HepG2 (cell line): ENCODE measurements around the gene CDAN1. TPM values are rescaled to one million over a fixed set of nuclear protein-coding genes. Genes with fewer than 3 reads are reported as not detected.

ENCODE experiments used
- ATAC-seq: fragments of 200-7000 bp; cut with Tn5 transposase; 3 replicates; pipeline ENCODE4 v1.9.1; 2020; ENCODE audit warnings: mild to moderate bottlenecking, moderate library complexity
- BruUV-seq: library from RNA; stranded (reverse); fragments of 400-500 nt; replicated peaks from 2 replicates; lab custom pipeline; 2021; lab: Mats Ljungman, UMichigan
- CTCF ChIA-PET: fragments of 300-600 bp; formaldehyde crosslinking; extraction: SDS; loops from one replicate; lab custom pipeline; 2021; ENCODE audit warnings: low total read pairs, inconsistent platforms, low intra/inter-chr PET ratio; lab: Yijun Ruan, JAX
- POLR2A ChIA-PET: fragments of 350-600 bp; sonication (Branson Sonifier 250); formaldehyde crosslinking; loops from one replicate; lab custom pipeline; 2020; ENCODE audit warnings: antibody characterized with exemption, inconsistent platforms; lab: Yijun Ruan, JAX
- DNase-seq: peaks from one replicate; pipeline ENCODE4 v3.0.0-alpha.2; 2015; ENCODE audit warnings: low spot score
- FAIRE-seq: peaks from 3 replicates; lab custom pipeline; 2011; peaks lifted over from hg19 to GRCh38; lab: Jason Lieb, UNC
- H2AFZ ChIP-seq: one replicate; pipeline ENCODE4 v1.6.1; 2011; ENCODE audit warnings: low read length, inconsistent platforms
- H3K27ac ChIP-seq: fragments of 300-600 bp; 3 replicates; pipeline ENCODE4 v1.8.0; 2011; ENCODE audit warnings: mixed run types, mild to moderate bottlenecking, mixed read lengths, low read length, inconsistent platforms; ENCODE audit not compliant: insufficient read depth; ENCODE audit errors: extremely low read length
- H3K27me3 ChIP-seq, 2 experiments: fragments of 200-600 bp in 1 of 2; 2 replicates in 1 of 2; 3 replicates in 1 of 2; pipeline versions ENCODE4 v1.6.0 to v1.8.0; 2011; ENCODE audit warnings: low read length in 2 of 2, mild to moderate bottlenecking in 2 of 2, moderate library complexity in 2 of 2, inconsistent platforms in 1 of 2; ENCODE audit not compliant: insufficient read depth in 2 of 2, control insufficient read depth in 1 of 2
- H3K36me3 ChIP-seq, 2 experiments: fragments of 200-600 bp in 1 of 2; replicated peaks in 1 of 2; 2 replicates in 1 of 2; 3 replicates in 1 of 2; pipeline versions ENCODE4 v1.5.1 to v1.8.0; 2011; ENCODE audit warnings: low read length in 2 of 2, inconsistent platforms in 1 of 2; ENCODE audit not compliant: insufficient read depth in 2 of 2, control insufficient read depth in 1 of 2
- H3K4me1 ChIP-seq: 2 replicates; pipeline ENCODE4 v1.5.1; 2012; ENCODE audit warnings: low read length, inconsistent platforms; ENCODE audit not compliant: insufficient read depth
- H3K4me2 ChIP-seq: 2 replicates; pipeline ENCODE4 v1.6.0; 2011; ENCODE audit warnings: low read depth, low read length, inconsistent platforms
- H3K4me3 ChIP-seq, 3 experiments: fragments of 200-600 bp in 1 of 3; sonication (generic), shearing (Covaris generic) in 1 of 3; replicated peaks in 1 of 3; 2 replicates each; pipeline ENCODE4 v1.5.1; 2011 to 2016; ENCODE audit warnings: low read length in 3 of 3, inconsistent platforms in 2 of 3, low read depth in 2 of 3, mild to moderate bottlenecking in 2 of 3, control low read depth in 1 of 3, mixed read lengths in 1 of 3; ENCODE audit not compliant: insufficient read depth in 1 of 3
- H3K79me2 ChIP-seq: one replicate; pipeline ENCODE4 v1.6.1; 2011; ENCODE audit warnings: low read length, inconsistent platforms; ENCODE audit not compliant: insufficient read depth
- H3K9ac ChIP-seq: 2 replicates; pipeline ENCODE4 v1.6.0; 2011; ENCODE audit warnings: mild to moderate bottlenecking, low read depth, low read length, inconsistent platforms; ENCODE audit not compliant: insufficient read depth
- H3K9me3 ChIP-seq: 2 replicates; pipeline ENCODE4 v1.5.1; 2012; ENCODE audit warnings: mild to moderate bottlenecking, low read length
- H4K20me1 ChIP-seq: 2 replicates; pipeline ENCODE4 v1.6.0; 2011; ENCODE audit warnings: inconsistent platforms, mild to moderate bottlenecking, low read length, moderate library complexity; ENCODE audit not compliant: insufficient read depth
- ELF4 ChIP-seq: sonication (generic); formaldehyde crosslinking; IDR thresholded peaks from 2 replicates; pipeline ENCODE4 v1.5.0; 2020; ENCODE audit warnings: missing genetic modification reagents, mild to moderate bottlenecking, moderate library complexity, borderline replicate concordance
- KLF12 ChIP-seq: sonication (generic); formaldehyde crosslinking; IDR thresholded peaks from 2 replicates; pipeline ENCODE4 v1.4.0; 2020; ENCODE audit warnings: missing genetic modification reagents, borderline replicate concordance
- MAFK ChIP-seq, 2 experiments: IDR thresholded peaks in 1 of 2; conservative IDR thresholded peaks in 1 of 2; 2 replicates each; pipeline ENCODE4 v1.6.1; 2011; ENCODE audit warnings: improper control_type of control experiment in 2 of 2, low read length in 2 of 2
- NFE2L2 ChIP-seq: fragments of 150-350 bp; IDR thresholded peaks from 2 replicates; pipeline ENCODE4 v1.6.1; 2014; ENCODE audit warnings: low read length
- PHF20 ChIP-seq: sonication (generic); formaldehyde crosslinking; IDR thresholded peaks from 2 replicates; pipeline ENCODE4 v1.5.0; 2020; ENCODE audit warnings: mild to moderate bottlenecking, missing genetic modification reagents
- REPIN1 ChIP-seq: sonication (generic); formaldehyde crosslinking; IDR thresholded peaks from 2 replicates; pipeline ENCODE4 v1.8.0; 2022; ENCODE audit warnings: missing genetic modification reagents, low read depth, mild to moderate bottlenecking, borderline replicate concordance
- RNF2 ChIP-seq: fragments of 450-650 bp; conservative IDR thresholded peaks from 2 replicates; pipeline ENCODE4 v1.6.1; 2016; ENCODE audit warnings: low read depth
- SP1 ChIP-seq, 2 experiments: fragments of 450-650 bp in 1 of 2; sonication (generic) in 1 of 2; formaldehyde crosslinking in 1 of 2; IDR thresholded peaks; 2 replicates each; pipeline versions ENCODE4 v1.4.0 to v1.6.1; 2016 to 2020; ENCODE audit warnings: missing genetic modification reagents in 1 of 2
- ZNF431 ChIP-seq: sonication (generic); formaldehyde crosslinking; IDR thresholded peaks from 2 replicates; pipeline ENCODE4 v1.9.0; 2022; ENCODE audit warnings: missing genetic modification reagents, low read depth, mild to moderate bottlenecking, borderline replicate concordance
- ZNF496 ChIP-seq: sonication (generic); formaldehyde crosslinking; IDR thresholded peaks from 2 replicates; pipeline ENCODE4 v1.8.1; 2023; ENCODE audit warnings: mild to moderate bottlenecking, moderate library complexity, missing genetic modification reagents; ENCODE audit not compliant: insufficient replicate concordance
- ZNF737 ChIP-seq: sonication (generic); formaldehyde crosslinking; IDR thresholded peaks from 2 replicates; pipeline ENCODE4 v1.5.0; 2020; ENCODE audit warnings: missing genetic modification reagents, mild to moderate bottlenecking, borderline replicate concordance
- WGBS: methylation state at CpG from one replicate; pipeline ENCODE4 v1.1.6; 2017; ENCODE audit warnings: low lambda C conversion rate; 5-methylcytosine and 5-hydroxymethylcytosine counted together
- in situ Hi-C: cut with HindIII; loops from 2 replicates; pipeline ENCODE4 v1.10.0; 2017; ENCODE audit warnings: low pct_unique_long_range_greater_than_20kb; ENCODE audit not compliant: extremely low pct_ligation_motif_present
- intact Hi-C: fragments of 100-400 bp; cut with micrococcal nuclease; formaldehyde crosslinking; loops from one replicate; pipeline ENCODE4 v1.10.0; 2022; ENCODE audit not compliant: unreplicated experiment
- polyA plus RNA-seq, 8 experiments: library from polyadenylated mRNA; depleted of rRNA in 3 of 8; stranded (reverse) in 7 of 8; unstranded in 1 of 8; fragments of >200 nt; fragmentation: Illumina TruSeq in 4 of 8; extraction: Trizol in 4 of 8; gene quantifications; 2 replicates each; pipeline versions ENCODE4 v1.2.1 to v1.2.3, GENCODE V29; 2011 to 2016; ENCODE audit warnings: low read depth in 4 of 8, missing spikeins in 1 of 8, mixed read lengths in 1 of 8; ENCODE audit not compliant: insufficient read depth in 1 of 8
- total RNA-seq, 5 experiments: library from RNA; depleted of rRNA; stranded (reverse); fragments of >200 nt; fragmentation: Illumina TruSeq; extraction: Trizol; gene quantifications; 2 replicates each; pipeline ENCODE4 v1.2.3, GENCODE V29; 2016; ENCODE audit warnings: low read depth in 1 of 5
- TF ChIP-seq, protein P1 (sequence below): IDR thresholded peaks from 2 replicates; pipeline ENCODE4 v1.6.1; 2016; ENCODE audit warnings: missing genetic modification reagents, missing compliant biosample characterization
- TF ChIP-seq, protein P2 (sequence below): sonication (generic); formaldehyde crosslinking; IDR thresholded peaks from 2 replicates; pipeline ENCODE4 v1.4.0; 2020; ENCODE audit warnings: missing genetic modification reagents, borderline replicate concordance
- TF ChIP-seq, protein P3 (sequence below): IDR thresholded peaks from 2 replicates; pipeline ENCODE4 v1.6.1; 2016; ENCODE audit warnings: low read depth

CDAN1 gene
- total and polyA plus RNA-seq, 2 of the 13 experiments (the other 11 are each of a cell fraction or from before 2014, with no cell fraction given): 5.0 to 16.1 TPM

DNA sequence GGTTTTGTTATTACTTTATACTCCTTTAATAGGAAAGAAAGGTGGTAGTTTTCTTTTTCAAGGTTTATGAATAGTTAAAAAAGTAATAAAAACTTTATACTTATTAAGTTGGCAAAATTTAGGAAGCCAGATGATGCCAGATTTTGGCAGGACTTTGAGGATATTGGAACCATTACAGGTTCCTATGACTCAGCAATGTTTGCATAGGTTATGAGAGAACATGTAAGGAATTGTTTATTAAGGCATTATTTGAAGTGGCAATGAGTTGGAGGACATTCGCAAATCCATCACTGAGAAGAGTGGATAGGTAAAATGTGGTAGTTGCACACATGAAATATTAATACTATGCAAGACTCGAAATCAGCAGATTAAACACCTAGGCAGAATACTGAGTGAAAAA lies 29.9 kb downstream of the CDAN1 start:
- no peaks in the 10 kb centered on the region for H3K9me3 ChIP-seq
- no peaks in the 10 kb centered on the region for H4K20me1 ChIP-seq
- no peak overlapping the region for H3K27ac ChIP-seq
- WGBS: 94% methylated on average over 2 of the region's 2 CpGs
- no peak for ATAC-seq
- peaks cover 17% of the 10 kb centered on the region for H3K4me1 ChIP-seq
- in situ Hi-C loops (loop anchor here (25.0 kb wide), 1 partner anchor 505 kb away; the partner anchor contains the start of gene EPB42), intact Hi-C loops (no loop called here)
- ChIA-PET CTCF (no interaction called here), POLR2A (no interaction called here)
- H3K9ac ChIP-seq: no peak overlapping the region
- no peak overlapping the region for H3K4me3 ChIP-seq
- H3K36me3 ChIP-seq: 0 out of 5 replicates have a peak, but pooled peaks cover 0 to 1% of the 10 kb centered on the region in 2 experiments
- no peak overlapping the region for H2AFZ ChIP-seq
- H3K4me2 ChIP-seq: no peak overlapping the region
- DNase-seq: no peak
- no peak for FAIRE-seq
- H3K79me2 ChIP-seq: no peaks in the 10 kb centered on the region
- H3K27me3 ChIP-seq: no peaks in the 10 kb centered on the region
- peak; percentile 76 for TF ChIP-seq NFE2L2
- peak in 1 of 2 experiments; percentile 46; a peak in 2 of 4 replicates for TF ChIP-seq MAFK (conservative IDR thresholded peaks at IDR 0.05 in 1 of 2, IDR thresholded peaks at IDR 0.05 in 1 of 2; ENCODE audit: low read length in 2 of 2)
- no peak for TF ChIP-seq ZNF737 (CRISPR knock-in tag)
- no peak for TF ChIP-seq SP1 (IDR thresholded peaks at IDR 0.05)
- no peak for TF ChIP-seq SP1 (CRISPR knock-in tag; IDR thresholded peaks at IDR 0.05)
- BruUV-seq: no TSS peak

DNA sequence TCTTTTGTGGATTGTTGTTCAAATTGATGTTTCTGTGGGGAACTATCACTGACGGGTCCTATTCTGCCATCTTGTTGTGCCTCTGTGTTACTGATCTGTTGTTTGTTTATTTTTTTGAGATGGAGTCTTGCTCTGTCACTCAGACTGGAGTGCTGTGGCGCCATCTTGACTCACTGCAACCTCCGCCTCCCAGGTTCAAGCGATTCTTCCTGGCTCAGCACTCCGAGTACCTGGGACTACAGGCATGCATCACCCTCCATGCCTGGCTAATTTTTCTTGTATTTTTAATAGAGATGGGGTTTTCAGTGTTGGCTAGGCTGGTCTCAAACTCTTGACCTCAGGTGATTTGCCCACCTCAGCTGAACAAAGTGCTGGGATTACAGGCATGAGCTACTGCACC lies 31.6 kb downstream of the CDAN1 start:
- CTCF ChIA-PET: interaction anchor here (1.5 kb wide), 1 partner anchor 221 kb away, joined by 15 read pairs; no protein-coding TSS in a partner anchor
- H3K9me3 ChIP-seq: no peaks in the 10 kb centered on the region
- no peak for DNase-seq
- no peak for FAIRE-seq
- no peak for ATAC-seq
- H3K4me2 ChIP-seq: no peak overlapping the region
- H2AFZ ChIP-seq: no peak overlapping the region
- H3K27ac ChIP-seq: no peak overlapping the region
- no peaks in the 10 kb centered on the region for H3K27me3 ChIP-seq
- H4K20me1 ChIP-seq: no peaks in the 10 kb centered on the region
- 0 out of 5 replicates have a peak, but pooled peaks cover 0 to 1% of the 10 kb centered on the region in 2 experiments for H3K36me3 ChIP-seq
- no peak overlapping the region for H3K9ac ChIP-seq
- no TSS peak for BruUV-seq
- 100% methylated on average over 5 of the region's 5 CpGs for WGBS
- H3K79me2 ChIP-seq: no peaks in the 10 kb centered on the region
- POLR2A ChIA-PET: no interaction called here
- H3K4me3 ChIP-seq: no peak overlapping the region
- intact Hi-C loops (no loop called here), in situ Hi-C loops (loop anchor here (25.0 kb wide), 1 partner anchor 507 kb away; the partner anchor contains the start of gene EPB42)
- H3K4me1 ChIP-seq: peaks cover 17% of the 10 kb centered on the region
- TF ChIP-seq KLF12 (CRISPR knock-in tag) (no peak), RNF2 (no peak), ELF4 (no peak), ZNF431 (CRISPR knock-in tag) (no peak), ZNF496 (no peak), REPIN1 (no peak), PHF20 (no peak)
- TF ChIP-seq, protein P1, sequence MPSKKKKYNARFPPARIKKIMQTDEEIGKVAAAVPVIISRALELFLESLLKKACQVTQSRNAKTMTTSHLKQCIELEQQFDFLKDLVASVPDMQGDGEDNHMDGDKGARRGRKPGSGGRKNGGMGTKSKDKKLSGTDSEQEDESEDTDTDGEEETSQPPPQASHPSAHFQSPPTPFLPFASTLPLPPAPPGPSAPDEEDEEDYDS (CRISPR knock-in tag): no peak
- TF ChIP-seq, protein P2, sequence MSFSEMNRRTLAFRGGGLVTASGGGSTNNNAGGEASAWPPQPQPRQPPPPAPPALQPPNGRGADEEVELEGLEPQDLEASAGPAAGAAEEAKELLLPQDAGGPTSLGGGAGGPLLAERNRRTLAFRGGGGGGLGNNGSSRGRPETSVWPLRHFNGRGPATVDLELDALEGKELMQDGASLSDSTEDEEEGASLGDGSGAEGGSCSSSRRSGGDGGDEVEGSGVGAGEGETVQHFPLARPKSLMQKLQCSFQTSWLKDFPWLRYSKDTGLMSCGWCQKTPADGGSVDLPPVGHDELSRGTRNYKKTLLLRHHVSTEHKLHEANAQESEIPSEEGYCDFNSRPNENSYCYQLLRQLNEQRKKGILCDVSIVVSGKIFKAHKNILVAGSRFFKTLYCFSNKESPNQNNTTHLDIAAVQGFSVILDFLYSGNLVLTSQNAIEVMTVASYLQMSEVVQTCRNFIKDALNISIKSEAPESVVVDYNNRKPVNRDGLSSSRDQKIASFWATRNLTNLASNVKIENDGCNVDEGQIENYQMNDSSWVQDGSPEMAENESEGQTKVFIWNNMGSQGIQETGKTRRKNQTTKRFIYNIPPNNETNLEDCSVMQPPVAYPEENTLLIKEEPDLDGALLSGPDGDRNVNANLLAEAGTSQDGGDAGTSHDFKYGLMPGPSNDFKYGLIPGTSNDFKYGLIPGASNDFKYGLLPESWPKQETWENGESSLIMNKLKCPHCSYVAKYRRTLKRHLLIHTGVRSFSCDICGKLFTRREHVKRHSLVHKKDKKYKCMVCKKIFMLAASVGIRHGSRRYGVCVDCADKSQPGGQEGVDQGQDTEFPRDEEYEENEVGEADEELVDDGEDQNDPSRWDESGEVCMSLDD (CRISPR knock-in tag): no peak
- TF ChIP-seq, protein P3, sequence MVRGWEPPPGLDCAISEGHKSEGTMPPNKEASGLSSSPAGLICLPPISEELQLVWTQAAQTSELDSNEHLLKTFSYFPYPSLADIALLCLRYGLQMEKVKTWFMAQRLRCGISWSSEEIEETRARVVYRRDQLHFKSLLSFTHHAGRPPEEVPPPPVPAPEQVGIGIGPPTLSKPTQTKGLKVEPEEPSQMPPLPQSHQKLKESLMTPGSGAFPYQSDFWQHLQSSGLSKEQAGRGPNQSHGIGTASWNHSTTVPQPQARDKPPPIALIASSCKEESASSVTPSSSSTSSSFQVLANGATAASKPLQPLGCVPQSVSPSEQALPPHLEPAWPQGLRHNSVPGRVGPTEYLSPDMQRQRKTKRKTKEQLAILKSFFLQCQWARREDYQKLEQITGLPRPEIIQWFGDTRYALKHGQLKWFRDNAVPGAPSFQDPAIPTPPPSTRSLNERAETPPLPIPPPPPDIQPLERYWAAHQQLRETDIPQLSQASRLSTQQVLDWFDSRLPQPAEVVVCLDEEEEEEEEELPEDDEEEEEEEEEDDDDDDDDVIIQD (CRISPR knock-in tag): no peak
